OCI-LY7 (cell line): ENCODE results near the gene CD22. TPM values are rescaled to one million over a fixed set of nuclear protein-coding genes. Genes with fewer than 3 reads are reported as not detected.

Experiments used
- BruUV-seq: library from RNA; stranded (reverse); fragments of 400-500 nt; replicated peaks from 2 replicates; lab custom pipeline; 2021; lab: Mats Ljungman, UMichigan
- CTCF ChIA-PET: fragments of 300-600 bp; sonication (Branson Sonifier 250); formaldehyde crosslinking; loops from one replicate; lab custom pipeline; 2022; ENCODE audit warnings: antibody characterized with exemption; ENCODE audit not compliant: unreplicated experiment; lab: Charles Lee
- POLR2A ChIA-PET: fragments of 300-600 bp; sonication (Branson Sonifier 250); formaldehyde crosslinking; loops from one replicate; lab custom pipeline; 2022; ENCODE audit warnings: antibody characterized with exemption; lab: Charles Lee
- DNase-seq: peaks from one replicate; pipeline ENCODE4 v3.0.0-alpha.2; 2015; ENCODE audit warnings: low spot score
- H2AFZ ChIP-seq: fragments of 200-600 bp; sonication (generic), shearing (Covaris generic); 2 replicates; pipeline ENCODE4 v1.6.1; 2014; ENCODE audit warnings: mild to moderate bottlenecking, antibody characterized with exemption, low read length, moderate library complexity
- H3K27ac ChIP-seq: fragments of 200-600 bp; sonication (generic); 2 replicates; pipeline ENCODE4 v1.5.1; 2014; ENCODE audit warnings: mixed run types, low read depth, mild to moderate bottlenecking, moderate library complexity, low read length, inconsistent platforms; ENCODE audit not compliant: poor library complexity, severe bottlenecking
- H3K36me3 ChIP-seq: fragments of 200-600 bp; sonication (generic); 2 replicates; pipeline ENCODE4 v1.6.1; 2014; ENCODE audit warnings: mild to moderate bottlenecking, antibody characterized with exemption, low read length, moderate library complexity, mixed read lengths; ENCODE audit not compliant: insufficient read depth
- H3K4me1 ChIP-seq: fragments of 200-600 bp; sonication (generic); 2 replicates; pipeline ENCODE4 v1.5.1; 2014; ENCODE audit warnings: mild to moderate bottlenecking, low read length; ENCODE audit not compliant: insufficient read depth, poor library complexity, severe bottlenecking
- H3K4me2 ChIP-seq: fragments of 200-600 bp; sonication (generic); 2 replicates; pipeline ENCODE4 v1.6.1; 2014; ENCODE audit warnings: mild to moderate bottlenecking, low read length
- H3K4me3 ChIP-seq: fragments of 200-600 bp; sonication (generic); 2 replicates; pipeline ENCODE4 v1.5.1; 2014; ENCODE audit warnings: mild to moderate bottlenecking, low read depth, low read length; ENCODE audit not compliant: poor library complexity, severe bottlenecking
- H3K79me2 ChIP-seq: fragments of 200-600 bp; sonication (generic); 2 replicates; pipeline ENCODE4 v1.6.1; 2016; ENCODE audit warnings: low read depth, mild to moderate bottlenecking, low read length, moderate library complexity, mixed read lengths; ENCODE audit not compliant: insufficient read depth
- H3K9me2 ChIP-seq: fragments of 200-600 bp; sonication (generic); 2 replicates; pipeline ENCODE4 v1.6.1; 2016; ENCODE audit warnings: mild to moderate bottlenecking, low read length, mixed read lengths; ENCODE audit not compliant: insufficient read depth
- H3K9me3 ChIP-seq: fragments of 200-600 bp; sonication (generic); 2 replicates; pipeline ENCODE4 v1.6.1; 2014; ENCODE audit warnings: mild to moderate bottlenecking, mixed run types, low read length, mixed read lengths
- H4K20me1 ChIP-seq: fragments of 200-600 bp; sonication (generic); 2 replicates; pipeline ENCODE4 v1.6.1; 2014; ENCODE audit warnings: mild to moderate bottlenecking, antibody characterized with exemption, low read length, moderate library complexity, mixed read lengths; ENCODE audit not compliant: insufficient read depth
- EZH2phosphoT487 ChIP-seq: fragments of 200-600 bp; sonication (generic); IDR thresholded peaks from 2 replicates; pipeline ENCODE4 v1.6.1; 2018; ENCODE audit warnings: low read depth, borderline replicate concordance, mild to moderate bottlenecking, mixed run types, antibody characterized with exemption, low read length, moderate library complexity, mixed read lengths
- intact Hi-C: fragments of 100-400 bp; cut with micrococcal nuclease; formaldehyde crosslinking; loops from one replicate; pipeline ENCODE4 v1.10.0; 2022; ENCODE audit not compliant: unreplicated experiment
- total RNA-seq, 2 experiments: library from RNA; depleted of rRNA in 1 of 2; stranded (reverse); fragments of >200 nt in 1 of 2; shearing (Covaris generic) in 1 of 2; gene quantifications; 2 replicates each; pipeline ENCODE4 v1.2.3, GENCODE V29; 2014 to 2022
- TF ChIP-seq, protein P1 (sequence below): fragments of 200-600 bp; sonication (generic); conservative IDR thresholded peaks from 2 replicates; pipeline ENCODE4 v1.5.1; 2014; ENCODE audit warnings: mild to moderate bottlenecking, antibody characterized with exemption, low read length, moderate library complexity, mixed read lengths

Gene CD22
- total RNA-seq, 2 experiments from 2014 or later: 413 to 972 TPM

DNA sequence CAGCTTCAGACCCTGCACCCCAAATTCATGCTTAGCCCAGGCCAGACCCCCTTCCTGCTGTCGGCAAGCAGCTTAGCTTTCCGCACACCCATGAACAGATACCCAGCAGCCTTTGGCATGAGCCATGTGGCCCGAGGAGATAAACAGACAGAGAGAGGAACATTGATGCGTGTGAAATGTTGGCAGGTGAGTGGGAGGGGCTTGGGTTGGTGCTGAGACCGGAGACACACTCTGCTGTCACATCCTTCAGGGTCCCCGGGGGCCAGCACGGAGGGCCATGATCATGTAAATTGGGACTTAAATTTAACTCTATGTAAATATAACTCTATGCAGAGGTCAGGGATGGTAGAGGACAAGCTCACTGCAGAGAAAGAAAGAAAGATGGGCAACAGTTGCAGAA, 1.5 kb downstream of the CD22 start:
- no peaks in the 10 kb centered on the region for H3K9me3 ChIP-seq
- POLR2A ChIA-PET: interaction anchor here (0.6 to 6.1 kb wide), 11 partner anchors 11 to 362 kb away, joined by 3 to 33 read pairs (median 5); partner anchors contain the start of gene FFAR1
- peaks cover 58% of the 10 kb centered on the region for H3K36me3 ChIP-seq
- peak; percentile 97 for DNase-seq
- H4K20me1 ChIP-seq: peaks cover 22% of the 10 kb centered on the region; the same call in 1 of the 2 replicates
- peak overlapping the region; percentile 88 for H3K4me3 ChIP-seq
- peaks cover 80% of the 10 kb centered on the region for H3K79me2 ChIP-seq
- no peak for TF ChIP-seq EZH2phosphoT487
- TF ChIP-seq, protein P1, sequence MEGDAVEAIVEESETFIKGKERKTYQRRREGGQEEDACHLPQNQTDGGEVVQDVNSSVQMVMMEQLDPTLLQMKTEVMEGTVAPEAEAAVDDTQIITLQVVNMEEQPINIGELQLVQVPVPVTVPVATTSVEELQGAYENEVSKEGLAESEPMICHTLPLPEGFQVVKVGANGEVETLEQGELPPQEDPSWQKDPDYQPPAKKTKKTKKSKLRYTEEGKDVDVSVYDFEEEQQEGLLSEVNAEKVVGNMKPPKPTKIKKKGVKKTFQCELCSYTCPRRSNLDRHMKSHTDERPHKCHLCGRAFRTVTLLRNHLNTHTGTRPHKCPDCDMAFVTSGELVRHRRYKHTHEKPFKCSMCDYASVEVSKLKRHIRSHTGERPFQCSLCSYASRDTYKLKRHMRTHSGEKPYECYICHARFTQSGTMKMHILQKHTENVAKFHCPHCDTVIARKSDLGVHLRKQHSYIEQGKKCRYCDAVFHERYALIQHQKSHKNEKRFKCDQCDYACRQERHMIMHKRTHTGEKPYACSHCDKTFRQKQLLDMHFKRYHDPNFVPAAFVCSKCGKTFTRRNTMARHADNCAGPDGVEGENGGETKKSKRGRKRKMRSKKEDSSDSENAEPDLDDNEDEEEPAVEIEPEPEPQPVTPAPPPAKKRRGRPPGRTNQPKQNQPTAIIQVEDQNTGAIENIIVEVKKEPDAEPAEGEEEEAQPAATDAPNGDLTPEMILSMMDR: no peak
- BruUV-seq: no TSS peak
- H3K4me2 ChIP-seq: peak overlapping the region; percentile 89
- intact Hi-C loops: loop anchor here (1.0 to 2.0 kb wide), 4 partner anchors 10 to 62 kb away; partner anchors contain the start of gene USF2
- H3K27ac ChIP-seq: peak overlapping the region; percentile 88
- peaks cover 82% of the 10 kb centered on the region for H3K4me1 ChIP-seq
- H2AFZ ChIP-seq: no peak overlapping the region
- CTCF ChIA-PET: interaction anchor here (0.8 to 2.1 kb wide), 2 partner anchors 10 to 34 kb away, joined by 3 to 5 read pairs; no protein-coding TSS in a partner anchor
- H3K9me2 ChIP-seq: no peaks in the 10 kb centered on the region

DNA sequence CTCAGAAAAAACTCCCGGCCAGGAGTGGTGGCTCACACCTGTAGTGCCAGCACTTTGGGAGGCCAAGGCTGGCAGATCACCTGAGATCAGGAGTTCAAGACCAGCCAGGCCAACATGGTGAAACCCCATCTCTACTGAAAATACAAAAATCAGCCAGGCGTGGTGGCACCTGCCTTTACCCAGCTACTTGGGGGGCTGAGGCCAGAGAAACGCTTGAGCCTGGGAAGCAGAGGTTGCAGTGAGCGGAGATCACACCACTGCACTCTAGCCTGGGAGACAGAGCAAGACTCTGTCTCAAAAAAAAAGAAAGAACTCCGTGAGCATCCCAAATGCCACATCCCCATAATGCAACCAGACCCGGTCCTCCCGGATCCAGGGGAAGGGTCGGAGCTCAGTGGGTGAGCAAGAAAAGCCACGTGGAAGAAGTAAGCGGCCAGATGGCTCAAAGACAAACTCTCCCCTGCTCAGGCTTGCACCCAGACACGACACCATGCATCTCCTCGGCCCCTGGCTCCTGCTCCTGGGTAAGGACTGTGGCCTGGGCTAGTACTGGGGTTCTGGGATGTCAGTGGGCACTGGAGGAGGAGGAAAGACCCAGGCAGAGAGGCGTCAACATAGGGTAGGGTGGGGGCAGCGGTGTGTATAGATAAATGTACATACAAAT, 2.7 kb downstream of the CD22 start:
- peak overlapping the region; percentile 88 for H3K4me3 ChIP-seq
- POLR2A ChIA-PET: interaction anchor here (0.6 to 6.1 kb wide), 8 partner anchors 8 to 1052 kb away, joined by 3 to 33 read pairs (median 8); partner anchors contain the start of gene FFAR1
- BruUV-seq: no TSS peak
- H3K9me3 ChIP-seq: no peaks in the 10 kb centered on the region
- H2AFZ ChIP-seq: no peak overlapping the region
- DNase-seq: peak; percentile 54
- H3K9me2 ChIP-seq: no peaks in the 10 kb centered on the region
- CTCF ChIA-PET: interaction anchor here (2.1 kb wide), 1 partner anchor 11 kb away, joined by 5 read pairs; no protein-coding TSS in a partner anchor
- H4K20me1 ChIP-seq: peaks cover 29% of the 10 kb centered on the region; the same call in 1 of the 2 replicates
- peaks cover 84% of the 10 kb centered on the region for H3K79me2 ChIP-seq
- TF ChIP-seq, protein P1: no peak
- TF ChIP-seq EZH2phosphoT487: no peak
- H3K36me3 ChIP-seq: peaks cover 70% of the 10 kb centered on the region
- H3K27ac ChIP-seq: peak overlapping the region; percentile 88
- intact Hi-C loops: loop anchor here (2.0 kb wide), 1 partner anchor 63 kb away; the partner anchor contains the start of gene USF2
- peaks cover 76% of the 10 kb centered on the region for H3K4me1 ChIP-seq
- H3K4me2 ChIP-seq: peak overlapping the region; percentile 89
